ENCODE results near the gene KIAA1755.
"Not testable (repeated sequence)": the region's sequence is repeated elsewhere in the genome, so short reads cannot be mapped to it uniquely, and the experiment has no call there.

The KIAA1755 gene

DNA sequence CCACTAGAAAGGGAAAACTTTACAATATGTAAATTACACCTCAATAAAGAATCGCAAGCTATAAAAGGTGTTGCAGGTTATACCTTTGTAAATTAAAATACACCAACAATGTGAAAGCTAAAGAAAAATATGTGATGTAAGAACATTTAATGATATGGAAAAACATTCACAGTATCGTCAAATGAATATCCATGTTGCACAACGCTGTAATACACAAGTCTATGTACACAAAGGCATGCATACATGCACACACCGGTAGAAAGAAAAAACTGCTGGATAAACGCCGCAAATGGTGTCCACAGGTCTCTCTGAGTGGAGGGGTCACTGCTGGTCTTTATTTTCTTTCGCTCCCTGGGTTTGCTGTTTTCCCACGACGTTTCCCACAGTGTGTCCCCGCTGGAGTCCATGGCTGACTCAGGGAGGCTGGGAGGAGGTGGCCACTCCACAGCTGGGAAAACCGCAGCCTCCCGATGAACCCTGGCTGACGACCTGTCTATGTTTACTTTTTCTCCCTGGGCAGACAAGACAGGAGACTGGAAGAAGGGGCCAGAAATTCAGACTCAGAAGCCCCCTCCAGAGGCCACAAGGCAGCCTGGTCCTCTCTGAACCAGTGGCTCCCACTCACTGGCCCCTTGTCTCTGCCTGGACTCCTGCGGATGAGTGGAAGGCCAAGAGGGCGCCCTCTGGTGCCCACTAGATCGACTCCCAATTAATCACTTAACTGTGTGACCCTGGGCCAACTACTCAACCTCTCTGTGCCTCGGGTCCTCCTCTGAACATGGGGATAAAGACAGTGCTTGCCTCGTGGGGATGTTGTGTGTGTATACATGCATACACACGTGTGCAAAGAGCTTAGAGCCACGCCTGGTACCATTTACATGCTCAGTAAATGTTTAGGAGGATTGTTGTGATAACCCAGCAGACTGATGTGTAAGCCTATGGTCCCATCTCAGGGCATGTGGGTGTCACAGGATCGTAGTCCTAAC lies 30.6 kb upstream of the KIAA1755 start:
- TF ChIP-seq CTCF (IDR thresholded peaks at IDR 0.05; ENCODE audit: control insufficient read depth, extremely low read depth, insufficient read depth): peak; percentile 31; the same call in 1 of the 2 replicates
- DNase-seq (ENCODE audit: low read depth): no peak
- no peak overlapping the region for H3K4me3 ChIP-seq (ENCODE audit: low read depth, low read length)

DNA sequence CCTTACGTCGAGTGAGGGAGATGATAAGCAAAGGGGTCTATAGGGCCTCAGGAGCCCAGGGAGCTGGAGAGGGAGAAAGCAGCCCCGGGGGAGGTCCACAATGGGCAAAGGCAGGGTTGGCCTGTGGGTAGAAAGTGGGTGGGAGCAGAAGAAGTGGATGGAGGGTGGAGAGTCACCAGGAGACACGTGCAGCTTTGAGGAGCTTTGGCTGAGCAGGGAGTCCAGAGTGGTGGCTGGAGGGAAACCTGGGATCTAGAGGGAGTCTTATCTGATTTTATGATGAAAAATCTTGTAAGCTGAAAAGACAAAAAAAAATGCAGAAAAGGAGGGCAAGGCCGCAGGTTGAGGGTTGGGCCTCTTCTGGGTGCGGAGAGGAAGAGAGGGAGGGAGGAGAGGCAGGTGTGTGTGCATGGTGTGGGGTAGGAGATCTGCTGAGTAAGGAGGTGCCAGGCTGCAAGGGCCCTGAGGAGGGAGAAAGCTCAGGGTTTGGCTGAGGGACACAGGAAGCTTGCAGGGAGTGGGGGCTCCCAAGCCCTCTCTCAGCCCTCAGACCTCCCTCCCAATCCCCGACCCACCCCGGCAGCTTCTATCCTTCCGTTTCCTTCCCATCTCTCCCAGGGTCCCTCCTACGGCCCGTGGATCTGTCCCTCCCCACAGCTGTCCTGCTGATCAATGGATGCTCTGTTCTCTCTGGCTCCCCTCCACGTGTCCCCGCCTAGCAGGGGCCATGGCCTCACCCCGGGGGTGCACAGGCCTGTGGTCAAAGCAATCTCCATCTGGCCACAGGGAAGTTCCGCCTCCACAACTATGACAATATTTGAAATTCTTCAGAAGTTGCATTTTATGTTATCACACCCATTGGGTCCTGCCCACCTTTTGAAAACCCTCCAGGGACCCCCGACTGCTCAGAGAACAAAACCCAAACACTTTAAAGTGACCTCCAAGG lies 26.3 kb upstream of the KIAA1755 start:
- no peak overlapping the region for H3K4me3 ChIP-seq (ENCODE audit: low read depth, low read length)
- TF ChIP-seq CTCF (IDR thresholded peaks at IDR 0.05; ENCODE audit: control insufficient read depth, extremely low read depth, insufficient read depth): no peak
- DNase-seq (ENCODE audit: low read depth): no peak

DNA sequence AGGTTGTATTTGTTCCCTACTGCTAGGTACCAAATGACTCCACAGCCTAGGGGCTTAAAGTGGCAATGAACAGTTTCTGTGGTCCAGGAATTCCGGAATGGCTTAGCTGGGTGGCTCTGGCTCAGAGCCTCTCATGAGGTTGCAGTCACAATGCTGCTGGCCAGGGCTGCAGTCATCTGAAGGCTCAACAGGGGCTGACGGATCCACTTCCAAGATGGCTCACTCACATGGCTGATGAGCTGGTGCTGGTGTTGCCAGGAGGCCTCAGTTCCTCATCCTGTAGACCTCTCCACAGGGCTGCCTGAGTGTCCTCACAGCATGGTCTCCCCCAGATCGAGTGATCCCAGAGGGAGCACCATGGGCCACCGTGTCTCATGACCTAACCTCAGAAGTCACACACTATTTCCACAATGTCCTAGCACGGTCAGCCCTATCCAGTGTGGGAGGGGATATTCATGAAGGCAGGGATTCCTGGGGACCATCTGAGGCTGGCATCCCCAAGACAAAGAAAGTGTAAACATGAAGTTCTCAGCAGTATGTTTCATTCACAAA lies 24.4 kb upstream of the KIAA1755 start:
- DNase-seq (ENCODE audit: low read depth): no peak
- no peak for TF ChIP-seq CTCF (IDR thresholded peaks at IDR 0.05; ENCODE audit: control insufficient read depth, extremely low read depth, insufficient read depth)
- no peak overlapping the region for H3K4me3 ChIP-seq (ENCODE audit: low read depth, low read length)

- DNase-seq (ENCODE audit: low read depth): not testable (repeated sequence)
These were observed 23.6 kb upstream of the KIAA1755 start for GRCh38 chr20:38284066-38284650.

GRCh38 chr20:38283236-38283635 lies 22.7 kb upstream of the KIAA1755 start:
- H3K4me3 ChIP-seq (ENCODE audit: low read depth, low read length): no peak overlapping the region
- TF ChIP-seq CTCF (IDR thresholded peaks at IDR 0.05; ENCODE audit: control insufficient read depth, extremely low read depth, insufficient read depth): no peak
- no peak for DNase-seq (ENCODE audit: low read depth)

More at GRCh38 chr20:38284066-38284650, 23.6 kb upstream of the KIAA1755 start:
- not testable (repeated sequence) for H3K4me3 ChIP-seq (ENCODE audit: low read depth, low read length)

DNA sequence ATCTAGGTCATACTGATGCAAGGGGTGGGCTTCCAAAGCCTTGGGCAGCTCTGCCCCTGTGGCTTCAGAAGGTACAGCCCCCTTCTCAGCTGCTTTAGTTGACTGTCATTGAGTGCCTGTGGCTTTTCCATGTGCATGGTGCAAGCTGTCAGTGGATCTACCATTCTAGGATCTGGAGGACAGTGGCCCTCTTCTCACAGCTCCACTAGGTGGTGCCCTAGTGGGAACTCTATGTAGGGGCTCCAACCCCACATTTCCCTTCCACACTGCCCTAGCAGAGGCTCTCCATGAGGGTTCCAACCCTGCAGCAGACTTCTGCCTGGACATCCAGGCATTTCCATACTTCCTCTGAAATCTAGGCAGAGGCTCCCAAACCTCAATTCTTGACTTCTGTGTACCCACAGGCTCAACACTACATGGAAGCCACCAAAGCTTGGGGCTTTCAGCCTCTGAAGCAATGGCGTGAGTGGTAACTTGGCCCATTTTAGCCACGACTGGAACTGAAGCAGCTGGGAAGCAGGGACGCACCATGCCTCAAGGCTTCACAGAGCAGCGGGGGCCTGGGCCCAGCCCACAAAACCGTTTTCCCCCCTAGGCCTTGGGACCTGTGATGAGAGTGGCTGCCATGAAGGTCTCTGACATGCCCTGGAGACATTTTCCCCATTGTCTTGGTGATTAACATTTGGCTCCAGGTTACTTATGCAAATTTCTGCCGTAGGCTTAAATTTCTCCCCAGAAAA lies 20.8 kb upstream of the KIAA1755 start:
- not testable (repeated sequence) for H3K4me3 ChIP-seq (ENCODE audit: low read depth, low read length); DNase-seq (ENCODE audit: low read depth)

DNA sequence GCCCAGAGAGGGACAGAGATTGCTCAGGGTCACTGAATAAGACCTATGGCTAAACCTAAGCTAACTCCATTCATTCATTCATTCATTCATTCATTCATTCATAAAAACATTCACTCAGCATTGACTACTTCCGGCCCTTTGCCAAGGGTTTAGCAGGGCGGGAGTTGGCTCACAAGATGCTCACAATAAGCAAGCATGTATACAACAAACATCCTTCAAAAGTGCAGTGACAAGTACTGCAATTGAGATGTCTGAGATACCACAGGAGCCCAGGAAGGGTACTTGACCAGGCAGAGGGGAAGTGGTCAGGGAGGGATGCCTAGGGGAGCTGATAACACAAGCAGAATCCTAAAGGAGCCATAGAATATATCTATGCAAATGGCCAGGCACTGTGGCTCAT lies 18.2 kb upstream of the KIAA1755 start:
- H3K4me3 ChIP-seq (ENCODE audit: low read depth, low read length): no peak overlapping the region
- TF ChIP-seq CTCF (IDR thresholded peaks at IDR 0.05; ENCODE audit: control insufficient read depth, extremely low read depth, insufficient read depth): no peak
- DNase-seq (ENCODE audit: low read depth): no peak

All from LNCaP clone FGC (cell line).